K562 (cell line): ENCODE measurements around the gene CYP2R1. TPM values are rescaled to one million over a fixed set of nuclear protein-coding genes. Genes with fewer than 3 reads are reported as not detected.

ENCODE experiments used
- CBFA2T3 ChIP-seq: fragments of 450-650 bp; IDR thresholded peaks from 2 replicates; pipeline ENCODE4 v1.6.1; 2017
- CHCHD3 ChIP-seq: fragments of 250-450 bp; sonication (Bioruptor Pico); IDR thresholded peaks from 2 replicates; pipeline ENCODE4 v2.1.2; 2022; ENCODE audit warnings: mild to moderate bottlenecking
- CSDE1 ChIP-seq, 2 experiments: fragments of 450-650 bp; IDR thresholded peaks; 2 replicates each; pipeline ENCODE4 v1.6.1; 2016; ENCODE audit warnings: mild to moderate bottlenecking in 1 of 2
- FOXK2 ChIP-seq, 2 experiments: fragments of 450-650 bp; IDR thresholded peaks in 1 of 2; conservative IDR thresholded peaks in 1 of 2; 2 replicates each; pipeline ENCODE4 v1.6.1; 2016; ENCODE audit warnings: low read depth in 2 of 2, mild to moderate bottlenecking in 1 of 2
- FOXM1 ChIP-seq, 2 experiments: fragments of 450-650 bp in 1 of 2; sonication (generic) in 1 of 2; formaldehyde crosslinking in 1 of 2; IDR thresholded peaks; 2 replicates each; pipeline versions ENCODE4 v1.6.1 to v1.9.0; 2017 to 2022; ENCODE audit warnings: low read depth in 2 of 2, mild to moderate bottlenecking in 2 of 2, missing genetic modification reagents in 1 of 2, moderate library complexity in 1 of 2
- HMGXB4 ChIP-seq: sonication (generic); formaldehyde crosslinking; IDR thresholded peaks from 2 replicates; pipeline ENCODE4 v1.8.1; 2023; ENCODE audit warnings: mild to moderate bottlenecking, missing genetic modification reagents
- IRF1 ChIP-seq: sonication (generic); formaldehyde crosslinking; IDR thresholded peaks from 2 replicates; pipeline ENCODE4 v1.8.0; 2022; ENCODE audit warnings: missing genetic modification reagents, mild to moderate bottlenecking, borderline replicate concordance
- KLF16 ChIP-seq: IDR thresholded peaks from 2 replicates; pipeline ENCODE4 v1.6.1; 2016; ENCODE audit warnings: antibody characterized with exemption
- NR2C1 ChIP-seq, 2 experiments: fragments of 450-650 bp; IDR thresholded peaks; 2 replicates each; pipeline ENCODE4 v1.6.1; 2017; ENCODE audit warnings: mild to moderate bottlenecking in 2 of 2, antibody characterized with exemption in 1 of 2, inconsistent platforms in 1 of 2, missing compliant biosample characterization in 1 of 2, missing genetic modification characterization in 1 of 2
- POLR2G ChIP-seq: fragments of 200-400 bp; formaldehyde crosslinking; IDR thresholded peaks from 2 replicates; pipeline ENCODE4 v1.6.1; 2017; ENCODE audit warnings: low read depth, mild to moderate bottlenecking, antibody characterized with exemption, low read length, moderate library complexity
- POLR2H ChIP-seq: IDR thresholded peaks from 2 replicates; pipeline ENCODE4 v1.6.1; 2016; ENCODE audit warnings: missing genetic modification characterization, low read depth, mild to moderate bottlenecking, control low read depth, missing compliant biosample characterization, moderate library complexity
- POLR3A ChIP-seq: IDR thresholded peaks from 2 replicates; pipeline ENCODE4 v1.6.1; 2011; ENCODE audit warnings: borderline replicate concordance, mild to moderate bottlenecking, moderate library complexity; ENCODE audit not compliant: insufficient read length, insufficient read depth; ENCODE audit errors: extremely low read depth
- RREB1 ChIP-seq: fragments of 250-450 bp; sonication (Bioruptor Pico); IDR thresholded peaks from 2 replicates; pipeline ENCODE4 v1.4.0; 2020
- TOE1 ChIP-seq, 2 experiments: fragments of 450-650 bp in 1 of 2; sonication (generic) in 1 of 2; formaldehyde crosslinking in 1 of 2; IDR thresholded peaks; 2 replicates each; pipeline versions ENCODE4 v1.7.1 to v1.8.0; 2016 to 2022; ENCODE audit warnings: borderline replicate concordance in 2 of 2, mild to moderate bottlenecking in 2 of 2, antibody characterized with exemption in 1 of 2, inconsistent platforms in 1 of 2, low read depth in 1 of 2, missing genetic modification reagents in 1 of 2, moderate library complexity in 1 of 2
- ZBTB2 ChIP-seq: fragments of 450-650 bp; IDR thresholded peaks from 2 replicates; pipeline ENCODE4 v1.6.1; 2016; ENCODE audit warnings: antibody characterized with exemption
- polyA plus RNA-seq, 8 experiments: library from polyadenylated mRNA; depleted of rRNA in 4 of 8; stranded (reverse) in 5 of 8; unstranded in 3 of 8; fragments of >200 nt; fragmentation: Nextera tagmentation in 2 of 8; fragmentation: Illumina TruSeq in 1 of 8; extraction: Ambion mirVana in 2 of 8; extraction: Trizol in 1 of 8; gene quantifications; 2 replicates each; pipeline versions ENCODE4 v1.2.1 to v1.2.3, GENCODE V29; 2011 to 2014; ENCODE audit warnings: inconsistent platforms in 1 of 8, missing spikeins in 1 of 8
- total RNA-seq, 7 experiments: library from RNA; depleted of rRNA in 6 of 7; stranded (reverse); fragments of >200 nt in 6 of 7; fragmentation: Illumina TruSeq in 2 of 7; extraction: Trizol in 2 of 7; gene quantifications; 2 replicates each; pipeline versions ENCODE4 v1.2.1 to v1.2.3, GENCODE V29; 2011 to 2021; ENCODE audit warnings: low replicate concordance in 1 of 7

The CYP2R1 gene
- total and polyA plus RNA-seq, 9 of the 15 experiments (the other 6 are each of a cell fraction or from before 2014, with no cell fraction given): 19.4 to 40.5 (median 29.4) TPM

GRCh38 chr11:14891143-14892035, 642 bp downstream of the CYP2R1 start (continued):
- TF ChIP-seq RREB1 (CRISPR knock-in tag): peak; percentile 40; the same call in 1 of the 2 replicates
- TF ChIP-seq HMGXB4 (CRISPR knock-in tag): peak; percentile 77; the same call in 1 of the 2 replicates
- peak; percentile 86 for TF ChIP-seq POLR2G
- TF ChIP-seq FOXM1 (IDR thresholded peaks at IDR 0.05; ENCODE audit: low read depth): no peak
- no peak; the same call in 1 of the 2 replicates for TF ChIP-seq FOXM1 (CRISPR knock-in tag; IDR thresholded peaks at IDR 0.05; ENCODE audit: low read depth)
- no peak for TF ChIP-seq KLF16
- TF ChIP-seq FOXK2 (conservative IDR thresholded peaks at IDR 0.05 in 1 of 2, IDR thresholded peaks at IDR 0.05 in 1 of 2; ENCODE audit: low read depth in 2 of 2): no peak
- no peak for TF ChIP-seq NR2C1 (IDR thresholded peaks at IDR 0.05)
- TF ChIP-seq NR2C1 (tag; IDR thresholded peaks at IDR 0.05): no peak
- no peak for TF ChIP-seq CHCHD3 (CRISPR knock-in tag)
- TF ChIP-seq ZBTB2: peak; percentile 93
- no peak for TF ChIP-seq POLR2H (tag)
- no peak for TF ChIP-seq POLR3A
- TF ChIP-seq IRF1: no peak
- TF ChIP-seq CSDE1 (IDR thresholded peaks at IDR 0.05): no peak
- no peak for TF ChIP-seq CBFA2T3
- TF ChIP-seq TOE1 (IDR thresholded peaks at IDR 0.05; ENCODE audit: borderline replicate concordance): no peak; the same call in none of the 2 replicates
- TF ChIP-seq TOE1 (CRISPR knock-in tag; IDR thresholded peaks at IDR 0.05; ENCODE audit: borderline replicate concordance, low read depth): no peak; the same call in 1 of the 2 replicates
